Hematopoietic multipotent progenitor cell (in vitro differentiated cells): ENCODE results near the gene SMPD3. TPM values are rescaled to one million over a fixed set of nuclear protein-coding genes. Genes with fewer than 3 reads are reported as not detected.
A peak's percentile ranks its signal among the peaks of the same experiment; 100 is the strongest.
"Not testable (repeated sequence)": the region's sequence is repeated elsewhere in the genome, so short reads cannot be mapped to it uniquely, and the experiment has no call there.

Experiments used
- DNase-seq, 3 donors: peaks; one replicate each; pipeline ENCODE4 v3.0.0-alpha.2; 2011 to 2015; ENCODE audit warnings: low read depth in 2 of 3, low spot score in 2 of 3
- total RNA-seq: library from RNA; depleted of rRNA; stranded (reverse); fragments of >200 nt; gene quantifications from one replicate; pipeline ENCODE4 v1.2.3, GENCODE V29; 2012

Gene SMPD3
- 0.54 TPM for total RNA-seq

- DNase-seq: peak; percentile 89 to 99 (median 99)
Observed at GRCh38 chr16:68448360-68448970, at the start of gene SMPD3. TSS of gene SMPD3 (minus strand) at chr16:68448508. CDS start at chr16:68372181, 76,327 bp downstream.

DNA sequence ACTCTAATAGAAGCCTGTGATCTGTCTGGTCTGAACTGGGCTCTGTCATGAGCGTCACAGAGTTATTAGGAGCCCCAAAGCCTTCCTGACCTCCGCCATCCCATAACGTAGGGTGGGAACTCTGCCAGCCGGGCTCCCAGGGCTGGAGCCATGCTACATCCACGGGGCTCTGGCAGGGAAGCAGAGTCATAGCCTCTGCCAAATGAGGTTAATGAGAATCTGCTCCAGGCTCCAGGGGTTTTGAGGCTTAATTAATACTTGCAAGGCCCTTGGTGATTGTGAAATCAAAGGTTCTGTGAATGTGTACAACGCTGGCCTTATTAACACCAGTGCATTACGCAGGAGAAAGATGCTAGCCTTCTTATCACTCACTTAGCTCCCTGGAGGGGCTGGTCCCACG is 48.4 kb upstream of the SMPD3 start:
- no peak for DNase-seq

GRCh38 chr16:68494261-68494660 is 46.0 kb upstream of the SMPD3 start:
- not testable (repeated sequence) for DNase-seq

- no peak for DNase-seq
Observed at GRCh38 chr16:68493412-68494070, 45.2 kb upstream of the SMPD3 start.

GRCh38 chr16:68492543-68493411 is 44.5 kb upstream of the SMPD3 start:
- DNase-seq: no peak

DNA sequence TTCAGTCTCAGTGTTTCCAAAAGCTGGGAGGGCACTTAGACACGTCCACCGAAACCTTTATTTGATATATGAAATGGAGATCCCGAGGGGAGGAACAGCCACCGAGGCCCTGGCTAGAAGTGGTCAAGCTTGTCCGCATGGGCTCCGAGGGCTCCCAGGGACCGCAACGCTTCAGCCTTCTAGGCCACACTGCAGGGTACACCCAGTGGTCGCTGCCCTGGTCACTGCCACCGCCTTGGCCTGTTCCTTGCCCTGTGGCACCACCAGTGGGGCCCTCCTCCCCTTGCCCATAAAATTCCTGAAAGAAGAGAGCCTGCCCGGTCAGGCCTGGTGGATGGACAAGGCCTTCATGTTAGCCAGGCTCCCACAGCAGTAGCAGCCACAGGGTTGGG is 43.8 kb upstream of the SMPD3 start:
- no peak for DNase-seq

GRCh38 chr16:68491576-68491950 is 43.3 kb upstream of the SMPD3 start:
- DNase-seq: no peak

DNA sequence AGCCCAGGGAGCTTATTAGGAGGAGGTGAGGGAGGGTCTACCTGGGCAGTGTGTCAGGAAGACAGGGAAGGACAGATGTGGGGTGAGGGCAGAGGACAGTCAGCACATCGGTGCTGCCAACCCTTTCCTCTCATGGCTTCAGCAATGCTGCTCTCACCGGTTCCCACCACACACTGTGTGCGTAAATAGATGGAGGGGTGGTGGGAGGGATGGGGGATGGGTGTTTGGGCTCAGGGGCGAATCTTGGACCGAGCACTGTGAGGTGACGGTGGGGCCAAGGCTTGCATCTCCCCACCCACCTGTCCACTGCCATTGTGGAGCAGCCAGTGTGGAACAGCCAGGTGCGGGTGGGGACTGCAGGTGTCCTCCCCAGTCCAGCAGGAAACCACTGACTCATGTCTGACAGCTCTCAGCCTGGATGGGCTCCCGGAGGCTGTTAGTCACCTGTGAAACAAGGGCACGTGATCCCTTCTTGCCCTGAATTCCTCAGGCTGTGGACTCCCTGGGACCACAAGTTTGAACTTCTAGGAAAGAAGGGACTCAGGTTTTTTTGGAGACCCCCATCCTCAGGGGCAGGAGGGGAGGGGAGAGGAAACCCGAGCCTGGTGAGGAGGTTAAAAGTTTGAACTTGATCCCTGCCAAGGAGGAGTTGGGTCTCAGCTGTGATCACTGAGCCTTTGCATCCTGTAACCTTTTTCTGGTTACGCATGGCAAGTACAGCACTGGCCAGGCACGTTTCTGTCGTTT is 42.7 kb upstream of the SMPD3 start:
- no peak for DNase-seq

- DNase-seq: no peak
Observed at GRCh38 chr16:68490358-68490757, 42.0 kb upstream of the SMPD3 start.

GRCh38 chr16:68488554-68488953 is 40.2 kb upstream of the SMPD3 start:
- DNase-seq: peak in 1 of 3 donors; percentile 35

- DNase-seq: no peak
Observed at GRCh38 chr16:68487669-68488068, 39.4 kb upstream of the SMPD3 start.

DNA sequence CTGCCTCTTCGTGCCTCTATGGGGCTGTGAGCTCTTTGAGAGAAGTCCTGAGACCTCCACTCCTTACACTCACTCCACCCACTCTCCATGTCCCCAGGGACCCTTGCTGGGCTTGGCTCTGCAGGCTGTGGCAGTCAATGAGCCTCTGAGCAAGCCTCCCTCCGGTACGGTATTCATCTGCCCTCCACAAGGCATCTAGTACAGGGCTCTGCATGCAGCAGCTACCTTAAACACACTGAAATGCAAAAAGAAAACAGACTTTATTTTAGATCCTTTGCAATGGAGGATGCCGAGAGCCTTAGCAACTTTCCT is 38.9 kb upstream of the SMPD3 start:
- DNase-seq: no peak

GRCh38 chr16:68486502-68487202 is 38.3 kb upstream of the SMPD3 start:
- DNase-seq: no peak

GRCh38 chr16:68481636-68482035 is 33.3 kb upstream of the SMPD3 start:
- DNase-seq: no peak

- no peak for DNase-seq
Observed at GRCh38 chr16:68480084-68480995, 32.0 kb upstream of the SMPD3 start.

GRCh38 chr16:68479271-68479670 is 31.0 kb upstream of the SMPD3 start:
- no peak for DNase-seq

DNA sequence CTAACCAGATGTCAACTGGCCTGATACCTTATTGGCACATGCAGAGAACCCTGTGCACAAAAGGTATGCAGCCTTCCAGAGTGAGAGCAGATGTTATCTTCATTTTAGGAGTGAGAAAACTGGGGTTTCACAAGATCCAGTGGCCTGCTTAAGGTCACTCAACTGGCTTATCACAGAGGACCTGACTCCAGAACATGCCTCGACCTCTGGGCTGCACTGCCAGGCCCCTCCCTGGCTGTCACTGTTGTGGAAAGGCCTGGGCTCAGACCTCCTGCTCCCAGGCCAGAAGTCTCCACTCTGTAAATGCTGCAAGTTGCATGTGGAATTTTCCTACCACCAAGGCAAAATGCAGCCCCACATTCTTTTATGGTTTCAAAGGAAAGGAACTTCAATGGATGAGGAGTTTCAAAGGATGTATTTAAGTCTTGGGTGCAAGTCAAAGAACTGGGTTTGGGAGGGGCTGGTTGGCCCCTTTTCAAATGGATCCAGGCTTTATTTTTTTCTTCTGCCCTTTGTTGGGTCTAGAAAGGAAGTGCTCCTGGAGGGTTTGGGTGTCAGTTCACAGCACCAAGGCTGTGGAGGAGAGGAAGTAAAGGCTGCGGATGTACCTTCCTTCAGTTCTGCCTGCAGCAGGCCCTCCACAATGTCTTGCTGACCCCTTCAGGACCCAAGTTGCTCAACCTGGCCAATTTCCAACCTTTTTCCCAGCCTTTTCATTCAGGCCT is 30.4 kb upstream of the SMPD3 start:
- DNase-seq: no peak

GRCh38 chr16:68475071-68475470 is 26.8 kb upstream of the SMPD3 start:
- DNase-seq: no peak
